Thymus (tissue), 11 donors: ENCODE data around the gene CUX1. TPM values are rescaled to one million over a fixed set of nuclear protein-coding genes. Genes with fewer than 3 reads are reported as not detected.
A peak's percentile ranks its signal among the peaks of the same experiment; 100 is the strongest.
"Not testable (repeated sequence)": the region's sequence is repeated elsewhere in the genome, so short reads cannot be mapped to it uniquely, and the experiment has no call there.

Experiments used
- DNase-seq, 9 donors: peaks; one replicate each; pipeline ENCODE4 v3.0.0-alpha.2; 2013; ENCODE audit warnings: low spot score in 9 of 9, low read depth in 6 of 9, missing footprints in 1 of 9
- H3K27ac ChIP-seq, 2 donors: one replicate each; pipeline ENCODE4 v1.5.1; 2013; ENCODE audit warnings: control low read depth in 1 of 2, low read depth in 1 of 2, low read length in 1 of 2, mild to moderate bottlenecking in 1 of 2, moderate library complexity in 1 of 2
- H3K27me3 ChIP-seq, 2 donors: one replicate each; pipeline ENCODE4 v1.5.1; 2013; ENCODE audit warnings: low read length in 1 of 2; ENCODE audit not compliant: control insufficient read depth in 2 of 2, insufficient read depth in 1 of 2
- H3K36me3 ChIP-seq, 2 donors: one replicate each; pipeline ENCODE4 v1.5.1; 2013; ENCODE audit warnings: low read length in 1 of 2, mild to moderate bottlenecking in 1 of 2, moderate library complexity in 1 of 2; ENCODE audit not compliant: control insufficient read depth in 2 of 2, insufficient read depth in 2 of 2
- H3K4me1 ChIP-seq, 2 donors: one replicate each; pipeline ENCODE4 v1.5.1; 2013; ENCODE audit warnings: low read length in 2 of 2; ENCODE audit not compliant: control insufficient read depth in 2 of 2, insufficient read depth in 2 of 2
- H3K4me3 ChIP-seq, 2 donors: one replicate each; pipeline ENCODE4 v1.5.1; 2013; ENCODE audit warnings: low read length in 2 of 2, control low read depth in 1 of 2, mild to moderate bottlenecking in 1 of 2
- H3K9me3 ChIP-seq, 2 donors: one replicate each; pipeline ENCODE4 v1.5.1; 2013; ENCODE audit warnings: low read length in 1 of 2, mild to moderate bottlenecking in 1 of 2; ENCODE audit not compliant: control insufficient read depth in 2 of 2, insufficient read depth in 1 of 2
- WGBS: extraction: QIAGEN DNeasy Blood & Tissue Kit; methylation state at CpG from one replicate; pipeline ENCODE4 v1.1.7; 2013; 5-methylcytosine and 5-hydroxymethylcytosine counted together
- polyA plus RNA-seq: library from polyadenylated mRNA; stranded (reverse); fragments of 200-250 nt; gene quantifications from one replicate; pipeline ENCODE4 v1.2.3, GENCODE V29; 2013
- total RNA-seq: library from RNA; stranded (reverse); fragments of 120-200 nt; gene quantifications from one replicate; pipeline ENCODE4 v1.2.4, GENCODE V29; 2013
- donor health status: healthy.

Gene CUX1
- total and polyA plus RNA-seq, 2 donors, result 27.8 to 35.0 TPM

GRCh38 chr7:101843293-101844271 lies 26.2 kb downstream of the CUX1 start:
- H3K4me3 ChIP-seq, result no peak overlapping the region
- peaks cover 6 to 14% of the 10 kb centered on the region in 2 donors for H3K36me3 ChIP-seq
- 96% methylated on average over 13 of the region's 13 CpGs for WGBS
- no peaks in the 10 kb centered on the region for H3K27me3 ChIP-seq
- H3K9me3 ChIP-seq, result peaks cover 0 to 29% of the 10 kb centered on the region in 2 donors
- no peak for DNase-seq
- no peak overlapping the region for H3K27ac ChIP-seq
- H3K4me1 ChIP-seq, result no peaks in the 10 kb centered on the region

DNA sequence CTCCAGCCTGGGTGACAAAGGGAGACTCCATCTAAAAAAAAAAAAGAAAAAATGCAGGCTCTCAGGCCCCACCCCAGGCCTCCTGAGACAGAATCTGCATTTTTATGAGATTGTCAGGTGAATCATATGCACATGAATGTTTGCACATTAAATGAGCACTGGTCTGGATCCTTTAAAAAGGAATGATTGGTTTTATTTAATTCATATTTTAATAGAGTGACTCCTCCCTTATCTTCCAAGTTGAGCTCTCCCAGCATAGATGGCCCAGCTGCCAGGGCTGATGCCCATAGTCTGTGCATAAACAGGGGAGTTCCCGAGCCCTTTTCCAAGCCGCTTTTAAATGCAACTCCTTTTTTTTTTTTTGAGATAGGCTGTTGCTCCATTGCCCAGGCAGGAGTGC lies 28.5 kb downstream of the CUX1 start:
- H3K36me3 ChIP-seq, result peaks cover 6 to 14% of the 10 kb centered on the region in 2 donors
- no peaks in the 10 kb centered on the region for H3K27me3 ChIP-seq
- H3K4me3 ChIP-seq, result no peak overlapping the region
- H3K27ac ChIP-seq, result no peak overlapping the region
- WGBS, result 94% methylated on average over 2 of the region's 2 CpGs
- H3K4me1 ChIP-seq, result no peaks in the 10 kb centered on the region
- no peak for DNase-seq
- H3K9me3 ChIP-seq, result peaks cover 0 to 29% of the 10 kb centered on the region in 2 donors

DNA sequence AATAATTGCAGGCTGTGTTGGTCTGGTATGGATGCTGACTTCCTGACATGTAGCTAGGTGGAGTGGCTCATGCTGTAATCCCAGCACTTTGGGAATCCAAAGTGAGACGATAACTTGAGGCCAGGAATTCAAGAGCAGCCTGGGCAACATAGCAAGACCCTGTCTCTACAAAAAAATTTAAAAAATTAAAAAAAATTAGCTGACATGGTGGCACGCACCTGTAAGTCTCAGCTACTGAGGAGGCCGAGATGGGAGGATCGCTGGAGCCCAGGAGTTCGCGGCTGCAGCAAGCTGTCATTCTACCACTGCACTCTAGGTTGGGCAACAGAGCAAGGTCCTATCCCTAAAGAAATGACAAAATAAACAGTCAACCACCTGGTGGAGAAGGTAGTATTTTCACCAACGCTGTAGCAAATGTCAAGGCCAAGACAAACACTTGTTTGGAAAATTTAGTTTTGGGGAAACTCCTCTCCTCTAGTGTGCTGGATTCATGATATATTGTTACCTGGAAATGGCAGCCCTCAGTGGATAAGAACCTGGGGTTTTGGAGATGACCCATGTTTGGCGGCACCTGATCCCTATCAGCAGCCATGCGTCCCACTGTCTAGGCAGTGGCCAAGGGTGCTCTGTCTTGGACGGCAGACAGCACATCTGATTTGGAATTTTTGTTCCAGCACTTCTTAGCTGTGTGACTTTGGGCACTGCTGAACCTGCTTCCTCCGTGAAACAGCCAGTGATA lies 29.5 kb downstream of the CUX1 start:
- Histone ChIP-seq H3K27ac (no peak overlapping the region), H3K4me3 (no peak overlapping the region), H3K9me3 (peaks cover 0 to 29% of the 10 kb centered on the region in 2 donors), H3K36me3 (peaks cover 6 to 14% of the 10 kb centered on the region in 2 donors), H3K4me1 (no peaks in the 10 kb centered on the region), H3K27me3 (no peaks in the 10 kb centered on the region)
- WGBS, result 99% methylated on average over 11 of the region's 11 CpGs
- DNase-seq, result no peak

GRCh38 chr7:101848208-101848951 lies 31.0 kb downstream of the CUX1 start:
- no peak for DNase-seq
- Histone ChIP-seq H3K9me3 (peaks cover 0 to 29% of the 10 kb centered on the region in 2 donors), H3K27me3 (no peaks in the 10 kb centered on the region), H3K4me1 (peaks cover 0 to 2% of the 10 kb centered on the region in 2 donors), H3K27ac (no peak overlapping the region), H3K36me3 (peaks cover 6 to 14% of the 10 kb centered on the region in 2 donors), H3K4me3 (no peak overlapping the region)
- 70% methylated on average over 8 of the region's 8 CpGs for WGBS

GRCh38 chr7:101849314-101849713 lies 31.9 kb downstream of the CUX1 start:
- H3K4me1 ChIP-seq, result peaks cover 6 to 11% of the 10 kb centered on the region in 2 donors
- H3K4me3 ChIP-seq, DNase-seq, H3K27me3 ChIP-seq, H3K27ac ChIP-seq: not testable (repeated sequence)
- H3K9me3 ChIP-seq, result peaks cover 0 to 29% of the 10 kb centered on the region in 2 donors
- WGBS, result over 99% methylated on average over 2 of the region's 2 CpGs
- peaks cover 6 to 10% of the 10 kb centered on the region in 2 donors for H3K36me3 ChIP-seq

GRCh38 chr7:101852364-101852763 lies 34.9 kb downstream of the CUX1 start:
- not testable (repeated sequence) for H3K9me3 ChIP-seq, H3K27me3 ChIP-seq, H3K36me3 ChIP-seq, H3K4me3 ChIP-seq, DNase-seq
- H3K4me1 ChIP-seq, result peaks cover 27 to 41% of the 10 kb centered on the region in 2 donors
- 97% methylated on average over 5 of the region's 5 CpGs for WGBS
- H3K27ac ChIP-seq, result peak overlapping the region in 1 of 2 donors; percentile 31

DNA sequence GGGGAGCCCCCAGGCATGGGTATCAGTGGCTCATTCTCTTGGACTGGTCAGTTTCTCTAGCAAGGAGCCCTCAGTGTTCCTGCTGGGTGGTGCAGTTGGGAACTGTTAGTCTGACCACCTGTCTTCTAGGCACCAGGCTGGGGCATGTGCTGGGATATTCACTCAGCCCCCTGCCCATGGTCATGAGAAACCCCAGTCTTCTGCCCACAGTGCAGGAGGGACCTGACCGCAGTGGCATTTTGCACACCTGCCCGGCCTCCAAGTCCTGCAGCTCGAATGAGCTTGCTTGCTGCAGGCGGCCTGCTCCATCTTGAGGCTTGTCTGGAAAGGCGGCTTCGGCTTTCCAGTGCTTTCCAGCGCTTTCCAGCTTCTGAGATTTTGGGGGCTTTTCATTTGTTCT lies 36.3 kb downstream of the CUX1 start:
- Histone ChIP-seq H3K4me1 (peaks cover 31 to 51% of the 10 kb centered on the region in 2 donors), H3K36me3 (no peaks in the 10 kb centered on the region), H3K9me3 (no peaks in the 10 kb centered on the region), H3K27me3 (no peaks in the 10 kb centered on the region), H3K27ac (no peak overlapping the region), H3K4me3 (no peak overlapping the region)
- 95% methylated on average over 7 of the region's 7 CpGs for WGBS
- DNase-seq, result no peak

GRCh38 chr7:101854084-101854865 lies 36.8 kb downstream of the CUX1 start:
- H3K9me3 ChIP-seq, result no peaks in the 10 kb centered on the region
- H3K27ac ChIP-seq, result peak overlapping the region; percentile 50 to 64
- H3K27me3 ChIP-seq, result no peaks in the 10 kb centered on the region
- DNase-seq, result peak in 3 of 9 donors; percentile 28 to 67 (median 37)
- peaks cover 33 to 57% of the 10 kb centered on the region in 2 donors for H3K4me1 ChIP-seq
- H3K4me3 ChIP-seq, result no peak overlapping the region
- WGBS, result 72% methylated on average over 10 of the region's 10 CpGs
- H3K36me3 ChIP-seq, result no peaks in the 10 kb centered on the region
